Suppressor macrophage treated with lipopolysaccharide for 4 hours (primary cell): Measurements from ENCODE around the gene OR1D2.
"Not testable (repeated sequence)": the region's sequence is repeated elsewhere in the genome, so short reads cannot be mapped to it uniquely, and the experiment has no call there.

Experiments
- DNase-seq: peaks from one replicate; pipeline ENCODE4 v3.0.0-alpha.2; 2020

OR1D2 gene

GRCh38 chr17:3104322-3104721, at the start of gene OR1D2:
Gene OR1D2 (minus strand): TSS chr17:3104422. CDS start chr17:3092996, 11,426 bp downstream.
- no peak for DNase-seq

GRCh38 chr17:3137494-3137893, 33.3 kb upstream of the OR1D2 start:
- not testable (repeated sequence) for DNase-seq

GRCh38 chr17:3127451-3127850, 23.2 kb upstream of the OR1D2 start, which contains the start of gene OR1G1:
Gene OR1G1 (minus strand): TSS chr17:3127551. CDS start chr17:3127551, 0 bp downstream.
- DNase-seq, result no peak

GRCh38 chr17:3073850-3074249, 30.4 kb downstream of the OR1D2 start:
- not testable (repeated sequence) for DNase-seq

GRCh38 chr17:3065192-3065591, 39.0 kb downstream of the OR1D2 start:
- DNase-seq, result peak; percentile 59

- DNase-seq, result not testable (repeated sequence)
These were observed 40.7 kb downstream of the OR1D2 start, which contains the start of gene OR1D5 for GRCh38 chr17:3063507-3063906. Gene OR1D5 (minus strand): TSS chr17:3063607. CDS start chr17:3063607, 0 bp downstream.

- not testable (repeated sequence) for DNase-seq
These were observed 41.3 kb downstream of the OR1D2 start for GRCh38 chr17:3062824-3063377.

- DNase-seq, result not testable (repeated sequence)
These were observed 49.4 kb downstream of the OR1D2 start for GRCh38 chr17:3054868-3055267.

GRCh38 chr17:3049705-3050295, 54.4 kb downstream of the OR1D2 start:
- no peak for DNase-seq

- peak; percentile 98 for DNase-seq
These were observed 55.3 kb downstream of the OR1D2 start for GRCh38 chr17:3048727-3049471.

GRCh38 chr17:3046753-3047152, 57.5 kb downstream of the OR1D2 start:
- DNase-seq, result no peak

GRCh38 chr17:3043737-3044365, 60.4 kb downstream of the OR1D2 start:
- DNase-seq, result peak; percentile 19

- no peak for DNase-seq
These were observed 63.3 kb downstream of the OR1D2 start for GRCh38 chr17:3040882-3041281.

- DNase-seq, result peak; percentile 74
These were observed 64.5 kb downstream of the OR1D2 start for GRCh38 chr17:3039736-3040135.

GRCh38 chr17:3038941-3039340, 65.3 kb downstream of the OR1D2 start:
- DNase-seq, result no peak
